GM21786 (cell line): Measurements from ENCODE around the gene APOBEC3G.
"Not testable (repeated sequence)": the region's sequence is repeated elsewhere in the genome, so short reads cannot be mapped to it uniquely, and the experiment has no call there.

Experiments used
- ATAC-seq: cut with Tn5 transposase; IDR thresholded peaks from one replicate; pipeline ENCODE4 v1.9.1; 2021; ENCODE audit not compliant: unreplicated experiment

APOBEC3G gene

DNA sequence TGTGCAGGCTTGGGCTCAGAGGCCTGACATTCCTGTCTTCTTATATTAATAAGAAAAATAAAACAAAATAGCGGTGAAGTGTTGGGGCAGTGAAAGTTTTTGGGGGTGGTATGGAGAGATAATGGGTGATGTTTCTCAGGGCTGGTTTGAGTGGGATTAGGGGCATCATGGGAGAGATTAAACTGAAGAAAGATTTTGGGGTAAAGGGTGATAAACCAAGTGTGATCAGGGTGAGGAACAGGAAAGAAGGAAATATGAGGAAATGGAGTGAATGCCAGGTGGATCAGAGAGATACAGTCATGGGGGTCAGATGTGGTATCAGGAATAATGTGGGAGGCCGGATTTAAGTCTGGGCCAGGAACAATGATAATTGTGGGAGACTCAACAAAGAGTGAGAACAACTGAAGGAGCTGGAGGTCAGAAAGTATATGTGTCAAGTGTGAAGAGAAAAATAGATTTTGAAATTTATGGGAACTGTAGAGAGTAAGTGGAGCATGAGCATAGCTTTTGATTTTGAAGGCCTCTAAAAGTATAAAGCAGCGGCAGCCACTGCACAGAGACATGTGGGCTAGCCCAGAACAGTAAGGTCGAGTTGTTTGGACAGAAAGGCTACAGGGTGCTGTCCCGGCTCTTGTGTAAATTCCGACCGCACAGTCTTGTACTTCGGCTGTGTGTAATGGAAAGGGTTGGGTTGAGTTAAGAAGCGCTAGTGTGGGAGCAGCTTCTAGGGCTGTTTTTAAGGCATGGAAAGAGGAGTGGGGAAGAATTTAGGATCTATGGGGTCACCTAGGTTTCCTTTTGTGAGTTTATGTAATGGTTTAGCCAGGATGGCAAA is 10.4 kb upstream of the APOBEC3G start:
- ATAC-seq, result not testable (repeated sequence)

DNA sequence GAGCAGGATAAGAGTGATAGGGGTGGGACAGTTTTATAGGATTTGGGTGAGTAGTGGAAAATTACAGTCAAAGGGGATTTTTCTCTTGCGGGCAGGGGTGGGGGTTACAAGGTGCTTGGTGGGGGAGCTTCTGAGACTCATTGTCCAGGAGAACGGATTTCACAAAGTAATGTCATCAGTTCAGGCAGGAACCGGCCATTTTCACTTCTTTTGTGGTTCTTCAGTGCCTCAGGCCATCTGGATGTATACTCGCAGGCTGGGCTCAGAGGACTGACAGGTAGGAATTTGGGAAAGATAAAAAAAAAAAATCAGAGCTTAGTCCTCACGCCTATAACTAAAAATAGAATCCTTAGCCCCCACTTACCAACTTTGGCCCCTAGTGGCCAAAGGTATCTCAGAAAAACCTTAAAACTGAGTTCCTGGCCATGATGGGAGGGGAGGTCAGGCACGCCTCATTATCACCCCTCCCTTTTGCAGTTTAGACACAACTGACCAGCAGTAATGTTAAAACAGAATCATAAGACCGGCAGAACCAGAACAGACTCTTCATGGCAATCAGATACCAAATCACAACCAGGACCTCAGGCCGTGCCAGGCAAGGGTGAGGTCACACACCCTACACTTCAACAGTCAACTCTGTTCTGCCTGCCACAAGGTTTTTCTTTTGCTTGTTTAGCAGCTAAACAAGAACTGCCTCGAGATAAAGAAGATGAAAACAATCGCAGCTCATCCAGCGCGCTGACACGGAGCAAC is 8.9 kb upstream of the APOBEC3G start:
- ATAC-seq, result no peak

DNA sequence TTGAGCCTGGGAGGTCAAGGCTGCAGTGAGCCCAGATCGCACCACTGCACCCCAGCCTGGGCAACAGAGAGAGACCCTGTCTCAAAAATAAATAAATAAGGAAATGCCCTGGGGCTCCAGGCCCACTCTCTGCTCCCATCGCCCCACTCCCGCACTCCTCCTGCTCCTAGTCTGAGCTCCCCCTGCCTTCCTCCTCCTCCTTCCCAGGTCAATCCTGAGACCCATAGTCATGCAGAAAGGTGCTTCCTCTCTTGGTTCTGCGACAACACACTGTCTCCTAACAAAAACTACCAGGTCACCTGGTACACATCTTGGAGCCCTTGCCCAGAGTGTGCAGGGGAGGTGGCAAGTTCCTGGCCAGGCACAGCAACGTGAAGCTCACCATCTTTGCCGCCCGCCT is 6.9 kb upstream of the APOBEC3G start:
- no peak for ATAC-seq

DNA sequence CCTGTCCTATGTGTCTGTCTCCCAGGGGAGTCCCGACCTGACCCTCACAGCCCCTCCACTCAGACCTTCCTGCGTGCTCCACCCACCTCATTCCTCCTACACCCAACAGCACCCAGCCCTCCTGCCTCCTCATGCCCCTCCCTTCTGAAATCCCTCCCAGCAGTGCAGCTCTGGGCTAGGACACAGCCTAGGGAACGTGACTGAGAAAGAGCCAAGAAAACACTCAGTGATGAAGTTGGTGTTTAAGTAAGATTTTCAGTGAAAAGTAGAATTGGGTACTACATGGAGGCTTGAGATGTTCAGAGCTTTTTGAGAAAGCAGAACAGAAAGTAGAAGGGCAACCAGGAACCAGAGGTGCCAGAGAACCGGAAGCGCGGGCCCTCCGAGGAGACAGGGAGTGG is 4.5 kb upstream of the APOBEC3G start:
- ATAC-seq, result not testable (repeated sequence)

DNA sequence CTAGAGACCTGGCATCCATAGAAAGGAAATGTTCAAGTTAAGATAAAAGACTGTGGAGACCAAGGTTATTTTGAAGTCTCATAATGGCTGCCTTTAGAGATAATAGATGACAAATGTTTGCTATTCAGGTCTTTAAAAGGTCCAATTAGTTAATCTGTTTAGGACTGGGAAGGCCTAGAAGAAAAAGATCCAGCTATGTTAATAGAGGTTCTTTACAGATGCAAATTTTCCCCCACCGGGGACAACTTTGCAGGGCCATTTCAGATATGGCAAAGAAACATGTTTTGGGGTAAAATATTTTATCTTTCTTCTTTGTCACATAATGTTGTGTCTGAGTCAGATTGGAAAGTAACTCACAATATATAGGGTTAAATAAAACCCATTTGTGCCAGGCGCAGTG is 3.1 kb upstream of the APOBEC3G start:
- no peak for ATAC-seq

DNA sequence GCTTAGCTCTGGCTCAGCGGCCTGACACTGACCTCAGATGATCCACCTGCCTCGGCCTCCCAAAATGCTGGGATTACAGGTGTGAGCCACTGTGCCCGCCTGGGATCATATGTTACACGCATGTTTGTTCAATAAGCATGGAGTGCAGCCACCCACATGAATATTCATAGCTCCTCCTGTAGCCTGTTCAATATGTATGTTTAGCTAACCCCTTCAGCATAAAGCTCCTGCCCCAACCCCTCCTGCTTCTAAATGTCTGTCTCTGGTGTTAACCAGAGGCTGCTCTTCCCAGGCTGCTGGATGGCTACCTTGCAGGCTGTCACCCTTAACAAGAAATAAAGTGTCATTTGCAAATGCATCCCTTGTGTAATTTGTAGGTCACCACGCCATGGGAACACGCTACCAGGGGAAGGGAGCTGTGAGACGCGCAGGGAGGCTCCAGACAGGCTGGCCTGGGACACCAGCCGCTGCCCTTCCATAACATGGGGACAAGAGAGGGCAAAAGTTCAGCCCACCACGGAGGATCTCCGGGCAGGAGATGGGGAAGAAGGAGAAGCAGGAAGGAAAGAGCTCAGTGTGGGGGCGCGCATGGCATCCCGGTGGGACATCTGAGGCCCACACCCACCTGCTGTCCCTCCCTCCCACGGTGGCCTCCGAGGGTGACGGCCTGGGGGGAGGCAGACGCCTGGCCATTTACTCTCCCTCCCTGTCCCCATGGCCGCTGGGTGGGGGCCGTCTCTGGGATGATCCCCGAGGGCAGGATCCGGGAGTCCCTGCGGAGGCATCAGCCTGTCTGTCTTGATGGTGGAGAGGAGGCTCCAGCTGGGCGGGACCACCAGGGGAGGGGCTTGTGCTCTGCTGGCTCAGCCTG is 685 bp upstream of the APOBEC3G start:
- ATAC-seq, result not testable (repeated sequence)

DNA sequence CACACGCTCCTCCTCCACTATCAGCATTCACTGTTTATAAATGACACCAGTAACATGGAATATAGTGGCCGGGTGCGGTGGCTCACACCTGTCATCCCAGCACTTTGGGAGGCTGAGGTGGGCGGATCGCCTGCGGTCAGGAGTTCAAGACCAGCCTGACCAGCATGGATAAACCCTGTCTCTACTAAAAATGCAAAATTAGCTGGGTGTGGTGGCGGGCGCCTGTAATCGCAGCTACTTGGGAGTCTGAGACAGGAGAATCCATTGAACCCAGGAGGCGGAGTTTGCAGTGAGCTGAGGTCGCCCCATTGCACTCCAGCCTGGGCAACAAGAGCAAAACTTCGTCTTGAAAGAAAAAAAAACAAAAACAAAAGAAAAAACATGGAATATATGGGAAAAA is 837 bp downstream of the APOBEC3G start:
- not testable (repeated sequence) for ATAC-seq

DNA sequence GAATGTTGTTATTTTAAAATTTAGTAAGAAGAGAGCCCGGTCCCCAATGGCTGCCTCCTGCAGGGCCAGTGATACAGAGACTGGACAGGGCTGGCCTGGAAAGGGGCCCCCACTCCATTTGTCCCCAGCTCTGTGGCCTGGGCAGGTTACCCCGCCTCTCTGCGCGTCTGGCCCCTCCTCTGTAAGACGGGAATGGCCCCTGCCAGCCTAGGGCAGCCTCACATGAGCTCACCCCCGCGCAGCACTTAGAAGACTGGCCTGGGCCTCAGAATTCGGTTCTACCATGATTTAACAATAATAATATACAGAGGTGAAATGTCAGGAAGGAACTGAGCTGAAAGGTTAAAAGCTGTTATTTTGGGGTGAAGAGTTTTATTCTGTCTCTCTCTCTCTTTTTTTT is 1.3 kb downstream of the APOBEC3G start:
- ATAC-seq, result no peak

DNA sequence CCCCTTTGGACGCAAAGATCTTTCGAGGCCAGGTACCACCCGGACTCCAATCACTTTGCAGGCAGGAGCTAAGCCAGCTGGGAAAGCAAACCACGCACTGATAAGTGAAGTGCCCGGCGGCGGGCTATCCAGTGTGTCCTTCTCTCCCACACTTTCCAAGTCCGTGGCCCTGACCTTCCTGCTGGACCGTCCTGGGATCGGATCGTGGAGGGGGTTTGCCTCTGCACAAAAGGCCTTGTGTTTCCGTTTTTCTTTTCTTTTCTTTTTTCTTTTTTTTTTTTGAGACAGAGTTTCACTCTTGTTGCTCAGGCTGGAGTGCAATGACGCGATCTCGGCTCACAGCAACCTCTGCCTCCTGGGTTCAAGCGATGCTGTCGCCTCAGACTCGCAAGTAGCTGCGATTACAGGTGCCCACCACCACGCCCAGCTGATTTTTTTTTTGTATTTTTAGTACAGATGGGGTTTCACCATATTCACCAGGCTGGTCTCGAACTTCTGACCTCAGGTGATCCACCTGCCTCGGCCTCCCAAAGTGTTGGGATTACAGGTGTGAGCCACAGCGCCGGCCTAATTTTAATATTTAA is 2.1 kb downstream of the APOBEC3G start:
- not testable (repeated sequence) for ATAC-seq

DNA sequence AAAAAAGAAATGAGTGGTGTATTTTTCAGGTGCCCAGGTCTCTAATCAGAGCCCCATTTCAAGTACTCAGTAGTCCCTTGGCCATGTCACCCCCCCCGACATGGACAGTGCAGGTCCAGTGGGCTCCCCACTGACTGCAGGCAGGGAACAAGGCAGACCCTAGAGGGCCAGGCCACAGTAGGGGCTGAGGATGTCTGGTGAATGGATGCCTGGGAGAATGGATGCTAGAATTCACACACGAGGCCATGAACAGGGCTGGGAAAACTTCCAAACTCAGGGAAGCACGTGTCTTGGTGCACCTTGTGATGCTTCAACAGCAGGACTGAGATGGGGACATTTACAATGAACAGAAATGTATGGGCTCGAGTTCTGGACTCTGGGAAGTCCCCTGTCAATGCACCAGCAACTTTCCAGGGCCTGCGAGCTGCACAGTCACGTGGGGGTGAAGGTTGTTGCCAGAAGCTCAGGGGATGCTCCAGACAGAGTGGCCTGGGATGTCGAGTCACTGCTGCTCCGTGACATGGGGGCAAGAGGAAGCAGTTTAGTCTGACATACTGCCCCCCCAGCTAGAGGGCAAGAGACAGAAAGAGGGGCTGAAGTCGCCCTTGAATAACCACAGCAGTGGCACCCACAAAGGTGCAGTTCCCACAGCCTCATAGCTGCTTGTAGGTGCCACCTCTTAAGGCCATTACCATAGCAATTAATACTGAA is 3.1 kb downstream of the APOBEC3G start:
- ATAC-seq, result no peak

DNA sequence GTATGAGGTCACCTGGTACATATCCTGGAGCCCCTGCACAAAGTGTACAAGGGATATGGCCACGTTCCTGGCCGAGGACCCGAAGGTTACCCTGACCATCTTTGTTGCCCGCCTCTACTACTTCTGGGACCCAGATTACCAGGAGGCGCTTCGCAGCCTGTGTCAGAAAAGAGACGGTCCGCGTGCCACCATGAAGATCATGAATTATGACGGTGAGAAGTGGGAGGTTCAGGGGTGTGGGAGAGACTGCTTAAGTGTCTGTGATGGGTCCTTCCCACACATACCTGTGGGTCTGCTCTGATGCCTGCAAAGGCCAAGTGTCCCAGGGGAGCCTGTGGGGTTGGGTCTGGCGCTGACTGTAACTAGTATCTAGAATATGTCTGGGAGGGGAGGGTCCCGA is 3.9 kb downstream of the APOBEC3G start:
- no peak for ATAC-seq

DNA sequence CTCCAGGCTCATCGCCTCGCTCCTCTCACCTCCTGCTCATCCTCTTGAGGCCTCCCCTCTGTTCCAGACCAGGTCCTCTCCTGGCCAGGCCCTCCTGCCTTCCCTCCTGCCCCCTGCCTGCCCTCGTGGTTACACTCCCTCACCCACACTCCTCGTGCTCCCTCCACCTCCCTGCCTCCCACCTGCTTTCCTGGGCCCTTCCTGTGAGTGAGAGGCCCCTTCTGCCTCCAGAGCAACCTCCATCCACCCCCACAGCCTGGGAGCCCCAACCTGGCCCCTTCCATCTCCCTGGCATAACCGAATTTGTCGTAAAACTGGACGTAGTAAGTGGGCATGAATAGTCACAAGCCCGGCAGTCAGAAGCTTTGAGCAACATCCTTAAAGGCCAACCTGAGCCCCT is 4.5 kb downstream of the APOBEC3G start:
- ATAC-seq, result no peak

DNA sequence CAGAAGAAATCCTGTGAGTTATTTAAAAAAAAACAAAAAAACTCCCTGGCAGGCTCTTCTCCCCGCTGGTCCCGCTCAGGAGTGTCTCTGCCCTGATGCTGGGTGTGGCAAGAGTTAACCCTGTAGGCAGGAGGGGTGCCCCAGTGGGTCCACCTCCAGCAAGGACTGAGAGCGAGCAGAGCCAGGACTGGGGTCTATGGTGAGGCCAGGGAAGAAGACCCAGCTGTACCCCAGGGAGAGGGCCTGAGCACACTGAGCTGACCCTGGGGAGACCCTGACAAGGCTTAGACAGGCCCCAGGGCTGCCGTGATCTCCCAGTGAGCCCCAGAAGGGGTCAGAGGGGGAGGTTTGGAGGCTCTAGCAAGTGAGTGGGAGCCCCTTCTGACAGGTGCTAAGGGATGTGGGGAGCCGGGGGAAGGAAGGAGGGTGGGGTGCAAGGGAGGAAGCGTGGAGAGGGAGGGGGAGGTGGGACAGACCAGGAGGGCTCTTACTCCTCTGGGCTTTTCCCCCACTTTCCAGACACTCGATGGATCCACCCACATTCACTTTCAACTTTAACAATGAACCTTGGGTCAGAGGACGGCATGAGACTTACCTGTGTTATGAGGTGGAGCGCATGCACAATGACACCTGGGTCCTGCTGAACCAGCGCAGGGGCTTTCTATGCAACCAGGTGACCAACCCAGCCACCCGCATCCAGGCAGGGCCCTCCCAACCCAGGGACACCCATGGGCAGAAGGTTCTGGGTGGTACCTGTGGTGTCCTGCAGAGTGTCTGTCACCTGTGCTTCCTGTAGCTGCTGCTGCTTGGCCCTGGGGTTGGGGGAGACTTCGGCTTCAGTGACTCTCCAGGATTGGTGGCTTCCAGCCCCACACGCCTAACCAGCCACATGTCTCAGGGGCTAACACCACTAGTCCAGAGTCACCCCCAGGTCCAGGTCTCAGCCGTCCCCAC is 6.4 kb downstream of the APOBEC3G start:
- no peak for ATAC-seq

DNA sequence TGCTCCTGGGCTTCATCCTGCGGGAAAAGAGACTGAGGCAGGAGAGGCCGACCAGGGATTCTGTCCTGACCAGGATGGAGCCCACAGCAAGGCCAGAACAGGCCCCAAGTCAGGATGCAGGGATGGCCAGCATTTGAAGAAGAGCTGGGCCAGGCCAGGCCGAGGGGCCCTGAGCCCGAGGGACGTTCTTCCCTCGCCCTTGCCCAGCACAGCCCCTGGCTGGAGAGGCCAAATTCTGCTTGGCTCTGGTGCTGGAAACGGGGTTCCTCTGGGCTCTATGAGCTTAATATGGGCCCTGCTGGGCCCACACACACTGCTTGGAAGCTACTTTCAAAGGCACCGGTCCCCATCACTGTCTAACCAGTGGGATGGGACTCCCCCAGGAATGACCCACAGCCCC is 7.6 kb downstream of the APOBEC3G start:
- no peak for ATAC-seq

DNA sequence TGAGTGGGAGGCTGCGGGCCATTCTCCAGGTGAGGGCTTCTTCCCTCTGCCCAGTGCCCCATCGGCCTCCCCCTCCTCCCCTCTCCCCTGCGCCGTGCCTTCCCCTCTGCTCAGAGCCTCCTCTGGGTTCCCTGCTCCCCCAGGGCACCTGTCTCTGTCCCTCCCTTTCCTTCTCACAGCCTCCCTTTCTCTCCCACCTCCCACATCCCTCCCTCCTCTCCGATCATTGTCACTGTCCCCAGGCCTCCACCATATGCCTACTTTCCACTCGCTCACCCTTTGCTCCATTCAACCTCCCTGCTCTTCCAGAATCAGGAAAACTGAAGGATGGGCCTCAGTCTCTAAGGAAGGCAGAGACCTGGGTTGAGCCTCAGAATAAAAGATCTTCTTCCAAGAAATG is 10.0 kb downstream of the APOBEC3G start:
- no peak for ATAC-seq

DNA sequence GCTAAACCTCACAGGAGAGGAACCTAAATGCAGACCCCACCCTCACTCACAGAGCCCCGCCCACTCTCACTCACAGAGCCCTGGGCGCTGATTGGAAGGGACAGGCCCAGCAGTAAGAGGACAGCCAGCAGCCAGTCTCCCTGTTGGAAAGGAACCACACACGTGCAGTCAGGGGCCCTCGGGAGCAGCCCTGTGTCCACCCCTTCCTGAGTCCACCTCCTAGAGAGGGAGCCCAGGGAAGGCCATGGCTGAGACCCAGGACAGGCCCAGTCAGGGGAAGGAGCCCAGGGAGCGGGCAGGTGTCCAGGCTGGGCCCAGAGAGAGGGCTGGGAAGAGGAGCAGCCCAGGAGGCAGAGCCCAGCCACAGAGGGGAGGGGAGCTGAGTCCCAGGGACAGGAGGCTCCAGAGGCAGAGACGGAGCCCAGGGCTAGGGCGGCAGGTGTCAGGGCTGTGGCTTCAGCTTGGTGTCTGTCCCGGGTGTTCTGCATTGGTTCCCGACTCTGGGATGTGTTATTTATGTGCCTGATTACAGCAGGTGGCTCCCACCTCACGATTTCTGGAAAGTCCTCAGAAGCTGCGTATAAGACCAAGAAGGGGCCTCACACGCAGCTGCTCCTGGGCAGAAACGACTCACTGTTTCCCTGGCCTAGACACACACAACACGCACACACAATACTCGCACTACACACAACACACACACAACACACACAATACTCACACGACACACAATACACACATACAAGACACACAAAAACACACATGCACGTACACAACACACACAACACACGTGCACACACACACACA is 11.0 kb downstream of the APOBEC3G start:
- ATAC-seq, result no peak

DNA sequence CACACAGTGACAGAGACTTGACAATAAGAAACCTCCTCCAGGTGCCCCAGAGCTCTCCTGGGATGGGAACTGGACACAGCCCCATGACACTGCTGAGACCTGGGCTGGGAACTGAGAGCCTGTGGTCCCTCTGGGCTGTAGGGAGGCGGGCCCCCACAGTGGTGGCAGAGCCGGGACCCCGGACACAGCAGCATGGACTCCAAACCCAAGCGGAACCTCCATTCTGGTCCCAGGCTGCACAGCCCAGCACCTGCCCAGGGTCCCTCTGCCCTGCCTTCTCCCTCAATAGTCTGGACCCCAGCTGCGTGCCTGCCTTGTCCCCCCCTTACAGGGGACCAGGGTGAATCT is 11.6 kb downstream of the APOBEC3G start:
- no peak for ATAC-seq

DNA sequence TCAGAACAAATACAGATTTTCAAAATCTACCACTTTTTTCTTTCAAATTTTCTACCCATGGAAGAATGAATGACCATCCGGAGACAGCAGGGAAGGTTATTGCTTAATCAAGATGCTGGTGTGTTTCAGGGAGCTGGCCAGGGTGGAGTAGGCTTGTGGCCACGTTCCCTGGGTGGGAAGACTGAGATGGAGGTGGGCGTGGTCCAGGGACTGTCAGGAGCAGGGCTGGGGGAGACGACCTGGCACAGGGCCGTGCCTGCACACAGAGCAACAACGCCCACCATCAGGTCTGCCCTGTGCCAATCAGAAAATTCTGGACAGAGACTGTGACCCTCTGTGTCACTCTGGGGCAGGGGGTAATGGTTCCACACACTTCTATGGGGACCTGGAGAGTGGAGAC is 12.9 kb downstream of the APOBEC3G start:
- no peak for ATAC-seq
